Naive thymus-derived CD4-positive, alpha-beta T cell (primary cell): ENCODE data around the gene ADORA3. TPM values are rescaled to one million over a fixed set of nuclear protein-coding genes. Genes with fewer than 3 reads are reported as not detected.

ENCODE experiments used
- ATAC-seq: fragments of 150-1000 bp; cut with Tn5 transposase; 2 replicates; pipeline ENCODE4 v1.10.0; 2021; ENCODE audit warnings: mild to moderate bottlenecking, moderate library complexity
- CTCF ChIA-PET: fragments of 350-600 bp; sonication (Branson Sonifier 250); formaldehyde crosslinking; loops from one replicate; lab custom pipeline; 2021; ENCODE audit warnings: antibody characterized with exemption; lab: Charles Lee
- POLR2A ChIA-PET: fragments of 350-600 bp; sonication (Branson Sonifier 250); formaldehyde crosslinking; loops from one replicate; lab custom pipeline; 2021; ENCODE audit warnings: antibody characterized with exemption, inconsistent platforms; lab: Charles Lee
- DNase-seq, 9 donors: peaks; one replicate each; pipeline versions ENCODE4 v3.0.0 to v3.0.0-alpha.2; 2020 to 2022; ENCODE audit warnings: mixed read lengths in 1 of 9
- H3K27ac ChIP-seq: one replicate; pipeline ENCODE4 v1.7.0; 2013; ENCODE audit warnings: mild to moderate bottlenecking, low read depth, low read length, moderate library complexity
- H3K27me3 ChIP-seq, 2 donors: one replicate each; pipeline ENCODE4 v1.7.0; 2013; ENCODE audit warnings: low read length in 2 of 2, mild to moderate bottlenecking in 2 of 2, moderate library complexity in 2 of 2; ENCODE audit not compliant: control insufficient read depth in 2 of 2, insufficient read depth in 2 of 2
- H3K36me3 ChIP-seq, 3 experiments: 1 replicate in 2 of 3; 2 replicates in 1 of 3; pipeline ENCODE4 v1.7.0; 2013; ENCODE audit warnings: low read length in 3 of 3, mild to moderate bottlenecking in 3 of 3, moderate library complexity in 1 of 3; ENCODE audit not compliant: insufficient read depth in 3 of 3, control insufficient read depth in 2 of 3
- H3K4me1 ChIP-seq, 2 donors: one replicate each; pipeline ENCODE4 v1.7.0; 2013; ENCODE audit warnings: low read length in 2 of 2, mild to moderate bottlenecking in 2 of 2, moderate library complexity in 1 of 2; ENCODE audit not compliant: control insufficient read depth in 2 of 2, insufficient read depth in 2 of 2
- H3K4me3 ChIP-seq: 2 replicates; pipeline ENCODE4 v1.7.0; 2013; ENCODE audit warnings: mild to moderate bottlenecking, low read length
- H3K9me3 ChIP-seq, 3 experiments: 1 replicate in 2 of 3; 2 replicates in 1 of 3; pipeline ENCODE4 v1.7.0; 2013; ENCODE audit warnings: low read length in 3 of 3; ENCODE audit not compliant: control insufficient read depth in 2 of 3
- H3K27ac Mint-ChIP-seq, 9 donors: one replicate each; pipeline ENCODE4 v1.8.0; 2020 to 2022; ENCODE audit warnings: mixed read lengths in 9 of 9, mild to moderate bottlenecking in 8 of 9, moderate library complexity in 5 of 9, inconsistent platforms in 2 of 9
- H3K27me3 Mint-ChIP-seq, 5 donors: one replicate each; pipeline ENCODE4 v1.8.0; 2021 to 2022; ENCODE audit warnings: mixed read lengths in 5 of 5, mild to moderate bottlenecking in 1 of 5
- H3K36me3 Mint-ChIP-seq, 5 donors: one replicate each; pipeline ENCODE4 v1.8.0; 2020 to 2022; ENCODE audit warnings: mixed read lengths in 5 of 5, mild to moderate bottlenecking in 3 of 5, inconsistent platforms in 1 of 5
- H3K4me1 Mint-ChIP-seq, 7 donors: one replicate each; pipeline ENCODE4 v1.8.0; 2020 to 2022; ENCODE audit warnings: mixed read lengths in 7 of 7, mild to moderate bottlenecking in 3 of 7, inconsistent platforms in 1 of 7
- H3K4me3 Mint-ChIP-seq, 10 donors: one replicate each; pipeline ENCODE4 v1.8.0; 2020 to 2022; ENCODE audit warnings: mild to moderate bottlenecking in 10 of 10, mixed read lengths in 10 of 10, moderate library complexity in 6 of 10, inconsistent platforms in 2 of 10
- H3K9me3 Mint-ChIP-seq, 11 donors: one replicate each; pipeline ENCODE4 v1.8.0; 2020 to 2022; ENCODE audit warnings: mixed read lengths in 11 of 11, mild to moderate bottlenecking in 4 of 11, inconsistent platforms in 1 of 11, moderate library complexity in 1 of 11
- intact Hi-C, 2 donors: fragments of 100-400 bp; cut with micrococcal nuclease; formaldehyde crosslinking; loops; one replicate each; pipeline ENCODE4 v1.15.1; 2023
- polyA plus RNA-seq, 2 donors: library from polyadenylated mRNA; unstranded; fragments of 300-500 nt; fragmentation: Illumina TruSeq; gene quantifications; one replicate each; pipeline ENCODE4 v1.2.3, GENCODE V29; 2021
- total RNA-seq, 6 experiments: library from RNA in 5 of 6; stranded (reverse) in 5 of 6; gene quantifications; 1 replicate in 5 of 6; 2 replicates in 1 of 6; pipeline ENCODE4 v1.2.3 and lab custom pipeline; 2021 to 2026

ADORA3 gene
- total and polyA plus RNA-seq, 7 experiments from 2014 or later = 0.66 to 1.6 (median 1.0) TPM; not detected in 4

DNA sequence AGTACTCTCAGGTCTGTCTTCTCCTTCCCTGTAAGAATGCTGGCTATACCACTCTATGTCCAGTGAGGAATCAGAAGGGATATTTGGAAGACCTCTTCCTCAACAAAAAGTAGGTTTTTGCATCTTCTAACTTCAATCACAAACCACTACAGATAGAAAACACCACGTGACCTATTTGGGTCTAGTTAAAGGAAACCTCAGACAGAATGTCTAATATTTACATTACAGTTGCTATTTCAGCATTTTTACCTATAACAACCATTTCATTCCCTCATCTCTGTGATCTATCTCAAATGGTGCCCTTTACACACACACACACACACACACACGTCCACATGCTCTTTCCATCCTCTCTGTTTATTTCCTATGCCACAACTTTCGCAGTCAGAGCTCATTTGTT lies 7.9 kb upstream of the ADORA3 start:
- peak in 5 of 9 donors; percentile 21 to 42 (median 32) for DNase-seq
- no peaks in the 10 kb centered on the region for H3K27me3 Mint-ChIP-seq
- no peak overlapping the region for H3K27ac Mint-ChIP-seq
- ATAC-seq = no peak
- H3K27me3 ChIP-seq = no peaks in the 10 kb centered on the region
- H3K9me3 ChIP-seq = no peaks in the 10 kb centered on the region
- H3K27ac ChIP-seq = no peak overlapping the region
- ChIA-PET CTCF (interaction anchor here (1.0 to 1.8 kb wide), 3 partner anchors 105 to 258 kb away, joined by 3 to 6 read pairs (median 3); no protein-coding TSS in a partner anchor), POLR2A (interaction anchor here (0.6 to 1.6 kb wide), 4 partner anchors 26 to 140 kb away, joined by 3 to 4 read pairs (median 4); no protein-coding TSS in a partner anchor)
- H3K36me3 Mint-ChIP-seq = no peaks in the 10 kb centered on the region
- H3K4me3 Mint-ChIP-seq = no peak overlapping the region
- no peaks in the 10 kb centered on the region for H3K9me3 Mint-ChIP-seq
- intact Hi-C loops = no loop called here
- no peak overlapping the region for H3K4me3 ChIP-seq
- no peaks in the 10 kb centered on the region for H3K36me3 ChIP-seq
- H3K4me1 Mint-ChIP-seq = peaks cover 17 to 49% (median 41%) of the 10 kb centered on the region in 7 donors
- peaks cover 43 to 56% of the 10 kb centered on the region in 2 donors for H3K4me1 ChIP-seq

DNA sequence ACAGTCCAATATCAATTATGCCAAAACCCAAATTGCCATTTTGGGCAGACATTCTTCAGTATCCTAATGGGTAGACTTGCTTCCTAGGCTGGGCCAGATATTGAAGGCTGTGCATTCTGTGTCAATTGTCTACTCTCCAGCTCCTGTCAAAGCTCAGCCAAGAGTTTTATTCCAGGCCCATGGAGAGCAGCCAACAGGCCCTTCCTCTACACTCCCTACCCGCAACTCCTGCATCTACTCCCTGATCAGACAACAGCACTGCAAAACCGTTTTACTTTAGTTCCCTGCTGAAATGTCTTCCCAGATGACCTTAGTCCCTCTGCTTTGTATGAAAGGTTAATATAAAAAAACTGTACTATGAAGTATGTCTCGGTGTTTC lies 6.6 kb upstream of the ADORA3 start:
- no peaks in the 10 kb centered on the region for H3K36me3 ChIP-seq
- H3K4me3 ChIP-seq = no peak overlapping the region
- no peaks in the 10 kb centered on the region for H3K9me3 ChIP-seq
- DNase-seq (no peak), ATAC-seq (no peak)
- H3K36me3 Mint-ChIP-seq = no peaks in the 10 kb centered on the region
- no peaks in the 10 kb centered on the region for H3K9me3 Mint-ChIP-seq
- no peak overlapping the region for H3K27ac ChIP-seq
- H3K27me3 Mint-ChIP-seq = no peaks in the 10 kb centered on the region
- H3K4me3 Mint-ChIP-seq = no peak overlapping the region
- peaks cover 25 to 51% (median 47%) of the 10 kb centered on the region in 7 donors for H3K4me1 Mint-ChIP-seq
- H3K4me1 ChIP-seq = peaks cover 47 to 62% of the 10 kb centered on the region in 2 donors
- POLR2A ChIA-PET = interaction anchor here (0.8 to 1.5 kb wide), 3 partner anchors 42 to 93 kb away, joined by 3 to 4 read pairs (median 3); no protein-coding TSS in a partner anchor
- CTCF ChIA-PET = interaction anchor here (0.6 to 4.6 kb wide), 3 partner anchors 32 to 204 kb away, joined by 3 to 83 read pairs (median 6); partner anchors contain the start of gene C1orf162
- intact Hi-C loops = loop anchor here (2.0 to 5.0 kb wide), 4 partner anchors 38 to 237 kb away; partner anchors contain the start of gene C1orf162 (in 1 of the 2)
- H3K27me3 ChIP-seq = no peaks in the 10 kb centered on the region
- no peak overlapping the region for H3K27ac Mint-ChIP-seq

DNA sequence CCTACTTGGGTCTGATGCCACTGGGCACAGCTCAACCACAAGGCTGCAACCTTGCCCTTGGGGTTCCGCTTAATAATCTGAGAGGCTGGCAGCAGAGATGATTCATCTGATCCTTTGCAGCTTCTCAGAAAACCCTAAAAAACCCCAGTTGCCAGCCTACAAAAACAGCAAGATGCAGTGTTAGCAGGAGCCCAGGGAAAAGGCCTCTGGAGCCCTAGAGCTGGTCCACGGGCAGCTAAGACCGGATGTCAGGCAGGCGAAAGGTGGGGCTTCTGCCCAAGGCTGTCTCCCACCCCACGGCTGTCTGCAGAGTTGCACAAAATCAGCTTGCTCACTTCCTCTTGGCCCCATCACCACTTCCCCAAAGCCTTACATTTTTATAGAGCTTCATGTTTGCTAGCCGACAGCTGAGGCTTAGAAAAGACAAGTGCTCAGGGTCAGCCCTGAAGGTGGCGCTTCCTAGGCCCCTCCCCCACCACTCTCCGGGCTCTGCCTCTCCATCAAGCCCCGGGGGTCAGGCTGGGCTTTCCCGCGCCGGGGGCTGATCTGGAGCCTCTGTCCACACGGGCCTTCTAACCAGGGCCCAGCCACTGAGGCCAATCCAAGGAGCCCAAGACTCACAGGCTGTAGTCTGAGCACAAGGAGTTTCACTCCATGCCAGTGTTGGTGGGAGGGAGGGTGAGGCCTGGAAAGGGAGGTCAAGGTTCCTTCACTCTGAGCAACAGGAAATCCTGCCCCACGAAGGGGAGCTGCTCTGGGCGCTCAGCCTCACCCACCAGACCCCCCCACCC lies 4.2 kb upstream of the ADORA3 start:
- CTCF ChIA-PET = interaction anchor here (0.5 to 4.6 kb wide), 47 partner anchors 9 to 262 kb away, joined by 3 to 83 read pairs (median 6); partner anchors contain the start of genes ATP5PB, C1orf162, DDX20 and RAP1A
- peak; percentile 35 to 62 (median 40) for DNase-seq
- intact Hi-C loops = loop anchor here (1.0 to 5.0 kb wide), 20 partner anchors 9 to 262 kb away; partner anchors contain the start of genes ATP5PB (in 2 of the 2), DDX20 (in 2 of the 2), WDR77 (in 2 of the 2) and C1orf162 (in 1 of the 2)
- no peaks in the 10 kb centered on the region for H3K27me3 ChIP-seq
- Mint-ChIP-seq H3K9me3 (no peaks in the 10 kb centered on the region), H3K27me3 (no peaks in the 10 kb centered on the region), H3K4me3 (peak overlapping the region; percentile 72 to 86 (median 82)), H3K36me3 (no peaks in the 10 kb centered on the region), H3K4me1 (peaks cover 42 to 65% (median 60%) of the 10 kb centered on the region in 7 donors), H3K27ac (peak overlapping the region in 8 of 9 donors; percentile 88 to 97 (median 94))
- H3K4me1 ChIP-seq = peaks cover 64 to 83% of the 10 kb centered on the region in 2 donors
- peak overlapping the region; percentile 74 for H3K27ac ChIP-seq
- ATAC-seq = peak; percentile 76
- H3K4me3 ChIP-seq = peak overlapping the region; percentile 53
- no peaks in the 10 kb centered on the region for H3K9me3 ChIP-seq
- POLR2A ChIA-PET = interaction anchor here (0.5 to 5.1 kb wide), 34 partner anchors 9 to 253 kb away, joined by 3 to 21 read pairs (median 5); partner anchors contain the start of genes C1orf162, DDX20, RAP1A and WDR77
- H3K36me3 ChIP-seq = no peaks in the 10 kb centered on the region

DNA sequence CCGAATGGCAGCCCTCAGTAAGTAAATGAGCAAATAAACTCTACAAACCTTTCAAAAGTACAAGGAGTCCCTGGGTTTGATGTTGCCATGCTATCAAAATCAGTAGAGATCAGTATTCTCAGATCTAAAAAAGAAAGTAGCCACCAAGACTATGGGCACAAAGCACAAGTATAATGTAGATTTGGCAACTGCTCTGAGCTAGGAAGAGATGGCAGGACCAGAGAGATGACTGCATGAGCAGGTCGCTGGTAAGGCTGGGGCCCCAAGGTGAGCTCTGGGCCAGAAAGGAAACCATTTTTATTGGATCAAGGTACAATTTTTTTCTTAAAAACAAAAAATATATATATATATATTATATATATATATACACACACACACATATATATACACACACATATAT lies 3.1 kb upstream of the ADORA3 start:
- Histone ChIP-seq H3K27me3 (no peaks in the 10 kb centered on the region), H3K27ac (peak overlapping the region; percentile 46), H3K4me3 (no peak overlapping the region), H3K4me1 (peaks cover 53 to 73% of the 10 kb centered on the region in 2 donors), H3K36me3 (no peaks in the 10 kb centered on the region), H3K9me3 (no peaks in the 10 kb centered on the region)
- no peaks in the 10 kb centered on the region for H3K9me3 Mint-ChIP-seq
- peak overlapping the region in 9 of 10 donors; percentile 11 to 80 (median 36) for H3K4me3 Mint-ChIP-seq
- POLR2A ChIA-PET = interaction anchor here (0.6 to 5.1 kb wide), 14 partner anchors 8 to 835 kb away, joined by 3 to 21 read pairs (median 9); partner anchors contain the start of genes C1orf162 and DDX20
- DNase-seq (no peak), ATAC-seq (no peak)
- H3K27me3 Mint-ChIP-seq = no peaks in the 10 kb centered on the region
- peak overlapping the region in 8 of 9 donors; percentile 20 to 94 (median 76) for H3K27ac Mint-ChIP-seq
- H3K4me1 Mint-ChIP-seq = peaks cover 44 to 67% (median 61%) of the 10 kb centered on the region in 7 donors
- no peaks in the 10 kb centered on the region for H3K36me3 Mint-ChIP-seq
- intact Hi-C loops = loop anchor here in 1 of 2 donors (5.0 kb wide), 1 partner anchor 34 kb away; the partner anchor contains the start of gene C1orf162
- CTCF ChIA-PET = interaction anchor here (0.6 to 4.6 kb wide), 18 partner anchors 8 to 263 kb away, joined by 3 to 83 read pairs (median 8); partner anchors contain the start of genes C1orf162 and DDX20

DNA sequence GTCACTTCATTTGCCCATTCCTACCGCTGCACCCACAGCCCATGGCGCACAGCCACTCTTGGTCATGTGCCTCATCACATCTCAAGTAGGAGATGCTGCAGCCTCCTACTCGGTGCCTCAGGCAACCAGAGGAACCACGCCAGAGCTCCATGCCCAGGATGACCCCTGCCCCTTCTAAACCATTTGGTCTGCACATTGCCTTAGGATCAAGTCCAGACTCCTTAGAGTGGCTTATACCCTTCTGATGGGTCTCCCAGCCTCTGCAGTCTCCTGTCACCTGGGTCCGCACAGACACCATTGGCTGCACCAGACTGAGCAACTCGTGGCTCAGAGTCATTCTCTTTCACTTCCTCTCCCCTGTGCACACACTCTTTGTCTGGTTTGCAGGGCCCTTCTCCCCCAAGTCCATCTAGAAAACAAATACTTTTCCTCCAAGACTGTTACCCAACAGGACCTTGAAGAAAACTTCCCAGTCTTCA lies 2.2 kb upstream of the ADORA3 start:
- POLR2A ChIA-PET = interaction anchor here (0.6 to 5.1 kb wide), 7 partner anchors 11 to 288 kb away, joined by 3 to 18 read pairs (median 3); no protein-coding TSS in a partner anchor
- peak in 1 of 9 donors; percentile 27 for DNase-seq
- intact Hi-C loops = loop anchor here in 1 of 2 donors (5.0 kb wide), 1 partner anchor 33 kb away; the partner anchor contains the start of gene C1orf162

More for the DNA sequence above, 2.2 kb upstream of the ADORA3 start:
- H3K4me3 Mint-ChIP-seq = peak overlapping the region; percentile 9 to 80 (median 45)
- H3K36me3 ChIP-seq = no peaks in the 10 kb centered on the region
- H3K27ac ChIP-seq = peak overlapping the region; percentile 46
- H3K36me3 Mint-ChIP-seq = no peaks in the 10 kb centered on the region
- no peaks in the 10 kb centered on the region for H3K9me3 Mint-ChIP-seq
- peaks cover 44 to 64% of the 10 kb centered on the region in 2 donors for H3K4me1 ChIP-seq
- H3K27me3 ChIP-seq = no peaks in the 10 kb centered on the region
- peaks cover 47 to 74% (median 67%) of the 10 kb centered on the region in 7 donors for H3K4me1 Mint-ChIP-seq
- CTCF ChIA-PET = interaction anchor here (2.1 to 4.6 kb wide), 3 partner anchors 24 to 206 kb away, joined by 6 to 83 read pairs (median 19); partner anchors contain the start of gene C1orf162
- no peak overlapping the region for H3K4me3 ChIP-seq
- no peaks in the 10 kb centered on the region for H3K9me3 ChIP-seq
- H3K27me3 Mint-ChIP-seq = no peaks in the 10 kb centered on the region
- peak; percentile 41 for ATAC-seq
- peak overlapping the region in 8 of 9 donors; percentile 20 to 94 (median 76) for H3K27ac Mint-ChIP-seq
